A549 treated with CORT108297 at 1 μM for 4 hours (cell line): ENCODE measurements around the gene CDK19. TPM values are rescaled to one million over a fixed set of nuclear protein-coding genes. Genes with fewer than 3 reads are reported as not detected.

Source experiments
- total RNA-seq: library from RNA; stranded (reverse); fragments of 200-300 nt; extraction: Qiagen RNA extraction; gene quantifications from 5 replicates; pipeline ENCODE4 v1.2.3, GENCODE V29; 2022

Gene CDK19
- 3.9 to 5.3 TPM (median 4.4 TPM) in 5 replicates for total RNA-seq

DNA sequence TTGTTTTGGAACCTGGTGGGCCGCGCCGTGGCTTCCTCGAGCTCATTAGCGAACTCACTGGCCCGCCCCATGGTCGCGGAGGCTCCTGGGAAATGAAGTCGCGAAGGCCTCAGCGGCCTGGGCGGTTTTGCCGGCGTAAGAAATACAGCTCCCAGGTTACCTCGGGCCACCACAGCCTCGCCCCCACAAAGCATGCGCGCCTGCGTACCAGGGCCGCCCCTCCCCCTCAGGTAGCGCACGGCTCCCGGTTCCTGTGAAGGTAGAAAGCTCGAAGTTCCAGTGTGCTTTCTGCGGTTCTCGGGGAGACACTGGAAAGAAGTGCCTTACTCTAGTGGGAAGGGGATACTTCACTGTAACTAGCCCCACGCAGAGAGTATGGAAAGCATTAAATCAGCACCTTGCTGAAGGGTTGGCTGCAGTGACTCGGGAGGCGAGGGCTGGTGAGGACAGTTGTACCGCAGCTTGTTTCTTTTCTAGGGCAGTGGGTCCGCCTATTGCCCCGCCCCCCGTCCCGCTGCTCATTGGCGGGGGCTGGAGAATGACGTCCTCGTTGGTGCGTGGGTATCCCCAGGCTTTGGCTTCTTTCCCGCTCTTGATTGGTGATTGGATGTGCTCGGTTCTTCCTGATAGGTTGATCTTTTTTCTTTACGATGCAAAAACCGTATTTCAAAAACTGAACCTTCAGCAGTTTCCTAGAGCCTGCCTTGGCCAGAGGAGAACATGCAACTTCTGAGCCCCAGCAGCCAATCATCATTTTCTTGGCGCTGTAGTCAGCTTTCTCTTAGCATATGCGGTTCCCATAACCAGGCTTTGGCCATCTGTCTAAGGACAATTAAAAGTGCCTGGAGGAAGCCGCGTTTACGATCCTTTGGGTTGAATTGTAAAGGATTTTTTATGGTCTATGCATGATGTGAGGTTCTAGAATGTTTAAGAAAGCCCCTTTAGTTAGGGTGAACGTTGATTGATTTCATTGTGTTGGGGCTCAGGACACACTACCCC is at the start of gene CDK19:
TSS of gene CDK19 (minus strand) at position 59 of the 999 bp plus-strand sequence. CDS start 333 bp downstream, outside the sequence.

Other genes with a start within 250 kb of the CDK19 start
- 131 to 158 TPM (median 147 TPM) in 5 replicates for gene AMD1, start 59.3 kb upstream of the CDK19 start, total RNA-seq
- 74.3 to 89.5 TPM (median 84.6 TPM) in 5 replicates for gene GTF3C6, start 143.2 kb upstream of the CDK19 start, total RNA-seq
- gene RPF2, start 166.6 kb upstream of the CDK19 start, total RNA-seq, result 25.4 to 39.4 TPM (median 26.6 TPM) in 5 replicates